Activated naive CD4-positive, alpha-beta T cell treated with Interleukin-2 at 50 U/mL for 16 hours (primary cell): ENCODE measurements around the gene HAUS1.
"Not testable (repeated sequence)": the region's sequence is repeated elsewhere in the genome, so short reads cannot be mapped to it uniquely, and the experiment has no call there.

Source experiments
- DNase-seq: peaks from one replicate; pipeline ENCODE4 v3.0.0-alpha.2; 2020

HAUS1 gene

GRCh38 chr18:46095532-46095931, 8.7 kb upstream of the HAUS1 start:
- no peak for DNase-seq

- no peak for DNase-seq
These were observed 7.4 kb upstream of the HAUS1 start for GRCh38 chr18:46096651-46097300.

GRCh38 chr18:46097431-46097800, 6.8 kb upstream of the HAUS1 start:
- DNase-seq = no peak

- peak; percentile 87 for DNase-seq
These were observed 6.2 kb upstream of the HAUS1 start, which contains the start of gene ATP5F1A for GRCh38 chr18:46097801-46098615. Gene ATP5F1A, minus strand, starts transcription at chr18:46098296. Its CDS starts 65 bp downstream, at chr18:46098231.

GRCh38 chr18:46098616-46098933, 5.6 kb upstream of the HAUS1 start:
- DNase-seq = no peak

GRCh38 chr18:46099463-46099862, 4.7 kb upstream of the HAUS1 start:
- DNase-seq = no peak

GRCh38 chr18:46109386-46109785, 5.2 kb downstream of the HAUS1 start:
- no peak for DNase-seq

GRCh38 chr18:46110406-46110805, 6.2 kb downstream of the HAUS1 start:
- no peak for DNase-seq

GRCh38 chr18:46113751-46114150, 9.6 kb downstream of the HAUS1 start:
- DNase-seq = no peak

- DNase-seq = not testable (repeated sequence)
These were observed 22.4 kb downstream of the HAUS1 start for GRCh38 chr18:46126625-46127024.

GRCh38 chr18:46130061-46130460, 25.9 kb downstream of the HAUS1 start:
- no peak for DNase-seq

GRCh38 chr18:46130549-46130948, 26.4 kb downstream of the HAUS1 start:
- not testable (repeated sequence) for DNase-seq

- no peak for DNase-seq
These were observed 29.3 kb downstream of the HAUS1 start for GRCh38 chr18:46133534-46133933.

- no peak for DNase-seq
These were observed 30.9 kb downstream of the HAUS1 start for GRCh38 chr18:46134920-46135675.

GRCh38 chr18:46140173-46140572, 36.0 kb downstream of the HAUS1 start:
- no peak for DNase-seq

- DNase-seq = no peak
These were observed 37.0 kb downstream of the HAUS1 start for GRCh38 chr18:46141199-46141598.

- peak; percentile 37 for DNase-seq
These were observed 44.6 kb downstream of the HAUS1 start for GRCh38 chr18:46148810-46149209.

GRCh38 chr18:46152436-46152807, 48.2 kb downstream of the HAUS1 start:
- no peak for DNase-seq

- no peak for DNase-seq
These were observed 48.8 kb downstream of the HAUS1 start for GRCh38 chr18:46152808-46153617.

- peak; percentile 42 for DNase-seq
These were observed 51.5 kb downstream of the HAUS1 start for GRCh38 chr18:46155641-46156051.

- DNase-seq = peak; percentile 22
These were observed 52.0 kb downstream of the HAUS1 start for GRCh38 chr18:46156124-46156745.

- DNase-seq = no peak
These were observed 52.7 kb downstream of the HAUS1 start for GRCh38 chr18:46156843-46157242.
